Measurements from ENCODE around the gene NKAIN4.

NKAIN4 gene

DNA sequence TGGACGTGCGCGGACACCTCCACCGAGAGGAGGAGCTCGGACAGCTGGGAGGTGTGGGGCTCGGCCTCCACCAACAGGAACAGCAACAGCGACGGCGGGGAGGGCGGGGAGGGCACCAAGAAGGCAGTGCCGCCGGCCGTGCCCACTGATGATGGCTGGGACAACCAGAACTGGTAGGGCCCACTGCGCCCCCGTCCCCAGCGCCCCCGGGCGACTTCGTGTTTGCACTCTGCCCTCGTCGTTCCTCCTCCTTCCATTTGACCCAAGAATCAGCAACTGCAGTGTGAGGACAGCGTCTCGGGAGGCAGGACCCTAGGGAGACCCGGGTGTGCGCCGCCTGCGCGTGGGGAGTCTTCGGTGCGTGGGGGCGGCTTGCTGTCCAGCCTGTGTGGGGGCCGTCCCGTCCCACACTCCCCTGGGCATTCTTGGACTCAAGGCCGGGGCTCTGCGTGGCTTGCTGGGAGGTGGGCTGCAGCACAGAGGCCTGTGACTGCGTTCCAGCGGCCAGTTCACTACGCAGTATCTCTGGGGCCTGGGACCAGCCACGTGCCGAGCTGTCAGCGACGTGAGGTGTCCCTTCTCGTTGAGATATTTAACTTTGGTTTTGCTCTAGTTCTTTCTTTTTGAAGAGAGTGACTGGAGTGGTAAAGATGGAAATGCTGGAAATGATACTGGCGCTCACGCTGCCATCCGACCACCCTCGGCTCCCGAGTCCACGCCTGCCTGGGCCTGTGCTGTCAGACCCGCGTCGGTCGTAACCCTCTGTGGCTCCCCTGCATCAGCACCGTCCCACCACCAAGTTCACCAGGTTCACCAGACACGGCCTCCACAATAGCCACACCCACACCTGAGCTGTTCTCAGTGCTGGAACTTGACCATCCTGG, 33.7 kb upstream of the NKAIN4 start:
- DNase-seq = no peak

- no peak for DNase-seq
Measured at GRCh38 chr20:63286781-63287696, 32.8 kb upstream of the NKAIN4 start.

DNA sequence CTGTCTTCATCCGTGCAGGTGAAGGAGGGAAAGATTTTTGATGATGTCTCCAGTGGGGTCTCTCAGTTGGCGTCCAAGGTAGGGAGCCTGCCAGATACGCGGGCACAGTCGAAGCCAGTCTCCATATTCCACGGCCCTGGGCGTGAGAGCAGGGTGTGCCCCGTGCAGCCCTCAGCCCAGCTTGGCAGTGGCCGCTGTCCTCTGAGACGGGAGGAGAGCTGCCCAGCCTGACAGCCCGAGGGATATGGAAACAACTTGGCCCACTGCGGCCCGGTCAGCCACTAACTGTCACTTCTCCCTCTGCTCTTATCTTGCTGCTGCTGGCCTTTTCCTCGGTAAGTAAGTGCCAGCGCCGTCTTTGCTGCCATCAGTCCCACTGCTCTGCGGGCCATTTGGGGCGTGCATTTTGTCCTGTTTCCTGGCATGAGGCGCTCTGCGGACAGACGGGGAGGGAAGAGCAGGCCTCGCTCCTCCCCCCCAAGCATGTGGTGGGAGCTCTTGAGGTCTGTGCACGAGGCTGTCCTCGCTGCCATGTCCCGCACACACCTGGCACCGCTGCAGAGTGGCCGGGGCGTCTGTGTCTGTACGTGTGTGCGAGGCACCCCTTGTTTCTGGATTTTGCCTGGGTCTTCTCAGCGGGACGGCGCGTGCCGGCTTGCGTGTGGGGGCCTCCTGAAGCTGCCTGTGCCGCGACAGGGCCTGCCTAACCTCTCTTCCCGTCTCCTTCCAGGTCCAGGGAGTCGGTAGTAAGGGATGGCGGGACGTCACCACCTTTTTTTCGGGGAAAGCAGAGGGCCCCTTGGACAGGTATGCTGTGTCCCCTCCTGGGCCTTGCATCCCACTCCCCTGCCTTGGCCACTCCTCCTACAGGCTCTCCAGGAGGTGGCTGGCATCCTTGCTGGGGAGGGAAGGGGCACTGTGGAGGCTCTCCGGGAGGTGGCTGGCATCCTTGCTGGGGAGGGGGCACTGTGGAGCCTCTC, 31.7 kb upstream of the NKAIN4 start:
- DNase-seq = no peak

GRCh38 chr20:63284981-63285524, 30.8 kb upstream of the NKAIN4 start:
- no peak for DNase-seq

DNA sequence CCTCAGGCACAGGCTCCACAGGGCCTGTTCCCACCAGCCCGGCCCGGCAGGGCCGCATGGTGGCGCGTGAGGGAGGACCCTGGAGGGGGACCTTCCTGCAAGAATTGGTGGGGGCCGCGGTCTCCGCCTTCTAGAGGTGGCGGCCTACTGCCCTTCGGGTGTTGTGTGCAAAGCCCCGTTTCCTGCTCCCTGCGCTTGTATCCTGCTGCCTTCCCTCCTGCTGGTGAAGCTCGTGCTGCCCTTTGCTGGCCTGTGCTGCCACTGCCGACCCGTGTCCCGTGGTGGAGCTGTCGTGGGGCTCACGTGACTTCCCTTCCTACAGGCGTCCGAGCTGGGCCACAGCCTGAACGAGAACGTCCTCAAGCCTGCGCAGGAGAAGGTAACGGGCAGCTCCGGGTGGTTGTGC, 30.3 kb upstream of the NKAIN4 start:
- no peak for DNase-seq

- DNase-seq = no peak
Measured at GRCh38 chr20:63284083-63284440, 29.8 kb upstream of the NKAIN4 start.

GRCh38 chr20:63283397-63284082, 29.3 kb upstream of the NKAIN4 start:
- no peak for DNase-seq

DNA sequence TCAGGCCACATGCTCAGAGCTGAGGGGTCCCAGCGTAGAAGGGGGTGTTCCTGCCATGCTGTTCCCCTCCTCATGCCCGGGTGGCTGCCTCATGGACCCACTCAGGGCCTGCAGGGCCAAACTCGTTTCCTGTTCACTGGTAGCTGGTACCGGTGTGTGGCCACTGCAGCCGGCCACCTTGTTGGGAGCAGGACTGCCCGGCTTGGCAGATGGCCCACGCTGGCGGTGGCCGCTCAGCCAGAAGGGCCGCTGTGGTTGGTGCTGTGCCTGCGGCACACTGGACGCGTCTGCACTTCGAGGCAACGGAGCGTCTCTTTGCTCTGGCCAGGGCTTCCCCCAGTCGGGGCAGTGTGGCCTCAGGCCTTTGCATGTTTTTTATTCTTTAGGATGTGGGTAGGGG, 28.7 kb upstream of the NKAIN4 start:
- DNase-seq = no peak

GRCh38 chr20:63281742-63282665, 27.7 kb upstream of the NKAIN4 start:
- DNase-seq = no peak

DNA sequence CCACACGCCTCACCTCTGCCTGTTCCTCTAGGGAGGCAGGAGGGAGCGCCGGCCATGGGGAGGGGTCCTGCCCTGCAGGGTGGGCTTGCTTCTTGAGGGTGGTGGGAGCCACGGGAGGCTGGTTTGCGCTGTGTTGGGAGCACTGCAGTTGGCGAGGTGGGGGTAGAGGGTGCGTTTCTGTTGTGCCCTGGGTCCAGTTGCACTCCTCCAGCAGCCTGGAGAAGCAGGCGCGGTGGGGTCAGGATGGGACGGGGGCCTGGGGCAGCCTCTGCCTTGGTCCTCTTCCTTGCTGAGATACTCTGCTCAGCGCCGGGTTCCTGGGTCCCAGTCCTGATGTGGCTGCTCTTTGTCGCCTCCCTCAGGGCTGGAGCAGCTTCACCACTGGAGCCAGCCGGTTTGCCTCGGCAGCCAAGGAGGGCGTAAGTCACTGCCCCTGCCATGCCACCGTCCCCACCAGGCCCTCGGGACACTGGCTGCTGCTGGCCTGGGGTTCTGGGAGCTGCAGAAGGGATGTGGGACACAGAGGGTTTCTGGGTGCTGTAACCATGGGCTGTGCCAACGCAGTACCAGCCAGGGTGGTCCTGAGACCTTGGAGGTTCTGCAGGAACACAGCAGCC, 26.8 kb upstream of the NKAIN4 start:
- no peak for DNase-seq

DNA sequence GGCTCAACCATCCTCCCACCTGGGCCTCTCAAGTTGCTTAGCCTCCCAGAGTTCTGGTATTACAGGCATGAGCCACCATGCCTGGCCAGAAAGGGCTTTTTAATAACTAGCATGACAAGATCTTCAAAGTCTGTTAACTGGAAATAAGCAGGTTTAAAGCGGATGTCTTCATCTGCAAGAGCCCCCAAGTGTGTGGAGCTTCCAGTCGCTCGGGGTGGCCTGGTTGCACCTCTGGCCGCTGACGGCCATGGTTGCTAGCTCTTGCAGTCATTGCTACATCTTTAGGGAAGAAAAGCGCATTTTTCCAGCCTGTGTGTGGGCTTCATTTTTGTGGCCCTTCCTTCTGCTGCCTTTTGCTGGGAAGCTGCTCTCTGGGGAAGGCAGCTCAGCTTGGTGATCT, 26.1 kb upstream of the NKAIN4 start:
- no peak for DNase-seq

- no peak for DNase-seq
Measured at GRCh38 chr20:63279931-63280330, 25.7 kb upstream of the NKAIN4 start.

DNA sequence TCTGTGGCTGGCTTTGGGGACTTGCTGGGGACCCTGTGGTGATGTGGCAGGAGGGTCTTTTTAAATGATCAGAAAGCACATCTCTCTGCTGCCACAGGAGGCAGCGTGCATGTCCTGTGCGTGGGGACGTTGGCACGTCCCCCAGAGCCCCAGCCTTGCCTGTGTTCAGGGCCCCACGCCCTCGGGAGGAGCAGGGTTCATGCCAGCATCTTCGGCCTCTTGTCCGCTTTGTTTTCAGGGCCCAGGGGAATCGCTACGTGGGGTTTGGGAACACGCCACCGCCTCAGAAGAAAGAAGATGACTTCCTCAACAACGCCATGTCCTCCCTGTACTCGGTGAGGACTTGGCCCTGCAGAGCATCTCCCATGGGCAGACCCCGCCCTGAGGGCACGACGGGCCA, 24.4 kb upstream of the NKAIN4 start:
- DNase-seq = no peak

- no peak for DNase-seq
Measured at GRCh38 chr20:63277466-63278272, 23.4 kb upstream of the NKAIN4 start.

DNA sequence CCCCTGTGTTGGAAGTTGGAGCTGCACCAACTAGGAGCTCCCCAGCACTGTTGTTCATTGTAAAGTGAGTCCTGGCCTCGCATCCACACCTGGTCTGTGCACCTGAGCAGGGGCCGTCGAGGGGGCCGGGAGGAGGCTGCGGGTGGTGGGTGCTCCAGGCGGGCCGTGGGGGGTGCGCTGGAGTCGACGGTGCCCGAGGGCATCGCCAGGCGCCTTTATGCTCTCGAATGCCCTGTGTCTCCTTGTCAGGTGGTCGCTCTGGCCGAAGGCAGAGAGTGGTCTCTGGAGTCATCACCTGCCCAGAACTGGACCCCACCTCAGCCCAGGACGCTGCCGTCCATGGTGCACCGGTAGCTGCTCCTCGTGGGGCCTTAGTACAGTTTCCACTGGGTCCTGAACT, 22.7 kb upstream of the NKAIN4 start:
- no peak for DNase-seq

- DNase-seq = no peak
Measured at GRCh38 chr20:63275825-63276224, 21.6 kb upstream of the NKAIN4 start.

DNA sequence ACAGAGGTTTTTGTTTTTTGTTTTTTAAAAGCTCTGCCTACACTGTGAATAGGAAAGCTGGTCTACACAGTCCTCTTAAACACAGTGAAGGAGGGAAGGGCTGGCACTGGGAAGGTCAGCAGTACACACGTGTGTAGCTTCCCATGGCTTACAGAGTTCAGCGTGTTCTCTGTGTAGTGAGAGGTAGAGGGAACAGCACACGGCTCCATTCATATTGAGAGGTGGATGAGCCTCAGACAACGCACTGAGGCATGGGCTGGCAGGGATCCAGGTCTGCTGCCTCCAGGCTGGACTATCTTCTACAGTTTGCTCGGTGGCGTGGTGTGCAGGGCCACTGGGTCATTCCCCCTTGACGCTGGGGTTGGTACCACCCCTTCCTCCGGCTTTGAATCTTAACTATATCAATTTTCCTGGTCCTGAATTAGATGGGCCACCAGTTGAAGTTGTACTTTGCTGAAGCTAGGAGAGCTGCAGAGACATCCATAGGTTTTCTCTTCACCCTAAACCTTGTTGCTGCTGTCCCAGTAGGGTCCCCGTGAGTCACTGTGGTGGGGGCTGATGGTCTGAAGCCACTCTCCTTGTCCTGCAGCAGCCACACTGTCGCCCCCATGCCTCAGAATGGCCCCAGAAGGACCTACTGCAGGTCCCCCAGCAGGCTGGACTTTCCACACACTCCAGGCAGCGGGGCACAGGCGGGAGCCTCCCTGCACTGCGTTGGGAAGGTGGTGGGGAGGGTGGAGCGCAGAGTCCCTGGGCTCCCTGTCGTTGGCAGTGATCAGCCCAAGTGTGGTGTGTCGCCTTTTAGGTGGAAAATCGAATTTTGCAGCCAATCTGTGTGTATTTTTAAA, 20.3 kb upstream of the NKAIN4 start:
- no peak for DNase-seq

- no peak for DNase-seq
Measured at GRCh38 chr20:63273635-63274380, 19.5 kb upstream of the NKAIN4 start.
